Choroid plexus epithelial cell (primary cell): ENCODE measurements around the gene PRSS21.

Experiments
- DNase-seq: peaks from one replicate; pipeline ENCODE4 v3.0.0-alpha.2; 2010; ENCODE audit warnings: low read depth
- H3K4me3 ChIP-seq: 2 replicates; pipeline ENCODE4 v1.5.1; 2011; ENCODE audit warnings: low read depth, mild to moderate bottlenecking, control low read depth, low read length, moderate library complexity
- CTCF ChIP-seq: conservative IDR thresholded peaks from 2 replicates; pipeline ENCODE4 v1.5.1; 2011; ENCODE audit warnings: low read depth, mild to moderate bottlenecking, control low read depth, inconsistent platforms, low read length, moderate library complexity

The PRSS21 gene

DNA sequence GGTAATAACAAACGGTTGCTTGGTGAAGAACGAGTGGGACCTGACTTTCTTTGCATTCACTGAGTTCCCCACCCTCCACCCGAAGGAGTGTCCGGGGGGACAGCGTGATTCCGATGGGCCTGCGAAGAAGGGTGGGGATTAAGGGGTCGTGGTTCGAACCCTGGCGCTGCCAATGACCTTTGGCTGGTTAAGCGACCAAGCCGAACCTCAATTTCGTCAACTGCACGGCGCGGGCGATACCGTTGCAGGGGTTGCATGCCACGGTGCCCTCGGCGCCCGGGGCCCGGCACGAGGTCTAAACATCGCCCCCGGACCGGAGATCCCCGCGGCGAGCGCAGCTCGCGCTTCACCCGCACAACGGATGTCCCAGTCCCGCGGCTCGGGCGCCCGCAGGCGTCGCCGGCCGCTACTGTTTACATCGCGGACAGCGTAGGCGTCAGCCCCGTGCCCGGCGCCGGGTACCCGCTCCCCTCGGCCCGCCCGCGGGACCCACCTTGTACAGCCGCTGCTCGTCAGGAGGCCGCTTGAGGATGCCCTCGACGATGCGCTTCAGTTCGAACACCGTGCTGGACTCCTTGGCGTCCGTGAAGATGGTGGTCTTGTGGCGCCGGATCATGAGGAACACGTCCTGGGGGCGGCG is 40.4 kb upstream of the PRSS21 start:
- DNase-seq = no peak
- H3K4me3 ChIP-seq = peak overlapping the region; percentile 99
- no peak for TF ChIP-seq CTCF

GRCh38 chr16:2777231-2777902 is 39.7 kb upstream of the PRSS21 start, which contains the start of gene ELOB:
ELOB (minus strand) TSS chr16:2777280; CDS start chr16:2777239, 41 bp downstream.
- peak; percentile 82 for DNase-seq
- no peak for TF ChIP-seq CTCF
- peak within 1 kb of the TSS; percentile 99 for H3K4me3 ChIP-seq

DNA sequence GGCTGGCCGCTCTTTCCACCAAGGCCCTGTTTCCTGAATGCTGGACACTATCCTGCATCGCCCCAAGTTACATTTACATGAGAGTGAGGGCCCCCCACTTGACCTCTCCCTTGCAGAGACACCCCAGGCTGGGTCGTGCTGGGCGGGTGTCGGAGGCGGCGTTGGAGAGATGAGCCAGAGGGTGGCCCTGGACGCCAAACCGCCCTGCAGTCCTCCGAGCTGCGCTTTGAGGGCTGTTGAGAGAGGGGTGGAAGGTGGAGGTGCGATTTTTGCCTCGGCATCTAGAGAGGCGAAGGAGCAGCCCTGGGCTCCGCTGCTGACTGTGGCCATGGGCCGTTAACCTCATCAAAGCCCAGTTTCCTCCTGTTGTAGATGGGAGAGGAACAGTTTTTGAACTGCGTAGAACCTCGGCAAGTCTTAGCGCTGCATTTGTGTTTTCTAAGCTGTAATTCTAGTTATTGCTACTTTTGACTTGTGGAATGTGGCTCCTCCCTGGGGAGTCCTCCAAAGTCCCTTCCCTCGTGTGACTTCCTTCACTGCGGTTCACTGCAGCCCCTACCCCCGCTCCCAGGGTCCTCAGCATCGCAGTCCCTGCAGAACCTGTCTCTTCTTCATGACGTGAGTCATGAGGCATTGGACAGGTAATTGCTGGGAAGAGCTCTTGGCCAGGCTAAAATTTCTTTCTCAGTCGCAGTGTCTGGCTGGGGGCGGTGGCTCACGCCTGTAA is 39.0 kb upstream of the PRSS21 start:
- H3K4me3 ChIP-seq = peak overlapping the region; percentile 99
- TF ChIP-seq CTCF = no peak
- no peak for DNase-seq

GRCh38 chr16:2778630-2778958 is 38.4 kb upstream of the PRSS21 start:
- H3K4me3 ChIP-seq = no peak overlapping the region
- TF ChIP-seq CTCF = no peak
- DNase-seq = no peak

GRCh38 chr16:2779151-2779920 is 37.7 kb upstream of the PRSS21 start:
- TF ChIP-seq CTCF = no peak
- no peak for DNase-seq
- no peak overlapping the region for H3K4me3 ChIP-seq

GRCh38 chr16:2779978-2780898 is 36.8 kb upstream of the PRSS21 start:
- DNase-seq = no peak
- H3K4me3 ChIP-seq = no peak overlapping the region
- TF ChIP-seq CTCF = no peak
